Measurements from ENCODE around the gene CEP112. TPM values are rescaled to one million over a fixed set of nuclear protein-coding genes. Genes with fewer than 3 reads are reported as not detected.
"Not testable (repeated sequence)": the region's sequence is repeated elsewhere in the genome, so short reads cannot be mapped to it uniquely, and the experiment has no call there.

Gene CEP112
- polyA plus RNA-seq, 4 donors: 12.5 to 17.6 (median 15.9) TPM

DNA sequence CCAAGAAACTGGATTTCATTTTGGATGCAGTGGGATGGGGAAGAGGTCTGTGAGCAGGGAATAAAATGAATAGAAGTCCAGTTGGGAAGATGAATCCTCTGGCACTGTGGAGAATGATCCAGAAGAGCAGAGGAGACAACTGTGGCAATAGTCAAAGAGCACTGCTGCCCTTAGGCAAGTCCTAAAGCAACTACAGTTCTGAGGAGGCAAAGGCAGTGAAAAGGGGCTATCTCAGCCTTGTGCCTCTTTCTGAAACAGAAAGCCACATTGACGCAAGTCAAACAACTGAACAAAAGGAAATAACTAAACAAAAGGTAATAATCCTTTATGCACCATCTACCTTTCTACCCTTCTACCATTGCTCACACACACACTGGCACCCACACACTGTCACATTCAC lies 392.5 kb downstream of the CEP112 start:
- DNase-seq (ENCODE audit: low read depth in 4 of 4, low spot score in 3 of 4): no peak

DNA sequence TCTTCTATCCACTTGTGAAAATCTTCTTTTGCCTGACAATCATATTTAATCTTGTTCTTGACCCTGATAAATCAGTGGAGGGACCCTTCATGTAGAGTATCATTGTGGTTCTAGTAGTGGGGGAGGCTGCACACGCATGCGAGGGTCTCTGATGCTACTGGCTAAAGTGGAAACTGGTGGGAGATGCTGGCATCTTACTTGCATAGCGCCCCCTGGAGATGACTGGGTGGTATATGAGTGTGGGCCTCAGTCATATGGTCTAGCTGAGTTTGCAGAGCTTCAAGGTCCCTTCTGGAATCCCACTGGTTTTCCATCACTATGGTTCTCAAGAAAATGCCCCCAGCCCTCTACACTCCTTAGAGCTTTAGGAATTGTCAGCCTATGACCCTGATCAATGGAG lies 394.1 kb downstream of the CEP112 start:
- DNase-seq (ENCODE audit: low read depth in 4 of 4, low spot score in 3 of 4): no peak

- no peak for DNase-seq (ENCODE audit: low read depth in 4 of 4, low spot score in 3 of 4)
These were observed 394.8 kb downstream of the CEP112 start for GRCh38 chr17:65797101-65797500.

- no peak for DNase-seq (ENCODE audit: low read depth in 4 of 4, low spot score in 3 of 4)
These were observed 397.4 kb downstream of the CEP112 start for GRCh38 chr17:65794572-65794971.

GRCh38 chr17:65790241-65790640 lies 401.7 kb downstream of the CEP112 start:
- no peak for DNase-seq (ENCODE audit: low read depth in 4 of 4, low spot score in 3 of 4)

- no peak for DNase-seq (ENCODE audit: low read depth in 4 of 4, low spot score in 3 of 4)
These were observed 404.4 kb downstream of the CEP112 start for GRCh38 chr17:65787503-65787902.

- no peak for DNase-seq (ENCODE audit: low read depth in 4 of 4, low spot score in 3 of 4)
These were observed 405.5 kb downstream of the CEP112 start for GRCh38 chr17:65786479-65786878.

DNA sequence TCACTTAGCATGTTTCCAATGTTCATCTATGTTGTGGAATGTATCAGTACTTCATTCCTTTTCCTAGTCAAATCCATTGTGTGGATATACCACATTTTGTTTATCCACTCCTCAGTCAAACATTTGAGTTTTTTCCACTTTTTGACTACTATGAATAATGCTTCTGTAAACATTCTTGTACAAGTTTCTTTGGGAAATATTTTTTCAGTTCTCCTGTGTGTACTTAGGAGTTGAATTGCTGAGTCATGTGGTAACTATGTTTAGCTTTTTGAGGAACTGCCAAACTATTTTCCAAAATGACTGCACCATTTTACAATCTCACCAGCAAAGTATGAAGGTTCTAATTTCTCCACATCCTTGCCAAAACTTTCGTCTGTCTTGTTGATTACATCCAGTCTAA lies 406.8 kb downstream of the CEP112 start:
- DNase-seq (ENCODE audit: low read depth in 4 of 4, low spot score in 3 of 4): no peak

DNA sequence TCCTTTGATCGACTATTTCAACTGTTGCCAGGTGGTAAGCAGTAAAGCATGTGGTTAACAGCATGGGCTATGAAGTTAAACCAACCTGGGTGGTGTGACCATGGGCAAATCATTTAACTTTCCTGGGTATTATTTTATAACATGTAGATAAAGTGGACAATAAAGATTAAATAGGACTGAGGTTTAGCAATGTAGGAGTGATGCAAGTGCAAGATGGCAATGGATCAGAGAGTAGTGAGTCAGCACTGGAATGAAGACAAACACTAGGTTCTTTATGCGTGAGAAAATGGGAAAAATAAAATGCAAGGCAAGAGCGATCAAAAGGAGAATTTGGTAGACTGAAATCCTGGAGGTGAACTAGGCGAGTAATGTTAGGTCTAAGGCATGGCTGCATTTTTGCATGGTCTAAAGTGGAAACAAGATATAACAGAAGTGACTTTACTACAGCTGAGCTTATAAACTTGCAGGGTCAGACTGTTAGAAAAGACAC lies 408.0 kb downstream of the CEP112 start:
- no peak for DNase-seq (ENCODE audit: low read depth in 4 of 4, low spot score in 3 of 4)

DNA sequence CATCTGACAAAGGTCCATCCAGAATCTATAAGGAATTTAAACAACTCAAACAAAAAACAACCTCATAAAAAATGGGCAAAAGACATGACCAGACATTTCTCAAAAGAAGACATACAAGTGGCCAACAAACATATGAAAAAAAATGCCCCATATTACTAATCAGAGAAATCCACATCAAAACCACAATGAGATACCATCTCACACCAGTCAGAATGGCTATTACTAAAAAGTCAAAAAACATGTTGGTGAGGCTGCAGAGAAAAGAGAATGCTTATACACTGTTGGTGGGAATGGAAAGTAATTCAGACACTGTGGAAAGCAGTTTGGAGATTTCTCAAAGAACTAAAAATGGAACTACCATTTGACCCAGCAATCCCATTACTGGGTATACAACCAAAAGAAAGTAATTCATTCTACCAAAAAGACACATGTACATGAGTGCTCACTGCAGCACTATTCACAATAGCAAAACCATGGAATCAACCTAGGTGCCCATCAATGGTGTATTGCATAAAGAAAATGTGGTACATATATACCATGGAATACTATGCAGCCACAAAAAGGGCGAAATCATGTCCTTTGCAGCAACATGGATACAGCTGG lies 409.7 kb downstream of the CEP112 start:
- DNase-seq (ENCODE audit: low read depth in 4 of 4, low spot score in 3 of 4): not testable (repeated sequence)

DNA sequence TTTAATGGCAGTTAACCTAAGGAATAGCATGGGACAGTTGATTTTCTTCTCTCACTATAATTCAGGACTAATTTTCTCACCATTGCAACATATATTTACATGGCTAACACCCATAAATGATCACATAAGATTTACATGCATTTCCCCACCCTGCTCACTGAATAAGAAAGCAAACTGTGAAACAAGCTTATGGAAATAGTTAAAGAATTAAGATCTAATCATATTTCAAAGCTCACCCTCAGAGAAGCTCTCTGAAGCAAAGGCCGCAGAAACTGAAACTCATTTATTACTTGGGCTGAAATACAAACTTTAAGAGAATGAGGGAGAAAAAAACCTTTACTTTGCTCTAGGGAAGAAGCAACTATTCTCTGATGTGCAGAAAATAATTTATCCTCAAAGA lies 411.8 kb downstream of the CEP112 start:
- DNase-seq (ENCODE audit: low read depth in 4 of 4, low spot score in 3 of 4): no peak

- DNase-seq (ENCODE audit: low read depth in 4 of 4, low spot score in 3 of 4): no peak
These were observed 415.0 kb downstream of the CEP112 start for GRCh38 chr17:65776890-65777289.

GRCh38 chr17:65774787-65775186 lies 417.1 kb downstream of the CEP112 start:
- peak in 1 of 4 donors; percentile 10 for DNase-seq (ENCODE audit: low read depth in 4 of 4, low spot score in 3 of 4)

DNA sequence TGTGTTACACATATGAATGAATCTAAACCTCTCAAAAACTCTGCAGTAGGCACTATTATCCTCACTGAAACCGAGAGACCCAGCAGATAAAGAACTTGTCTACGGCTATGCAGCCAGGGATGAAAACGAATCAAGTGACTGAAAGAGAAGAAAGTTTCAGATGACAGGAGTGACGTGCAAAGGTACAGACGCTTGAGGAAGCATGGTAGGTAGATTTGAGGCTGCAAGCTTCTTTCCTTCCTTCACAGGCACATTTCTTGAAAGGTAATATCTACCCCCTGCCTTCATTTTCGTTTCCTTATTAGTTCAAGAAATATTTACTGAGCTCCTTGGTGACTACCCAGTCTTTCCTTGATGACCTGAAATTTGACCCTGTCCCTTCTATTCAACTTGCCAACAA lies 418.9 kb downstream of the CEP112 start:
- no peak for DNase-seq (ENCODE audit: low read depth in 4 of 4, low spot score in 3 of 4)

- DNase-seq (ENCODE audit: low read depth in 4 of 4, low spot score in 3 of 4): no peak
These were observed 420.2 kb downstream of the CEP112 start for GRCh38 chr17:65771704-65772103.

DNA sequence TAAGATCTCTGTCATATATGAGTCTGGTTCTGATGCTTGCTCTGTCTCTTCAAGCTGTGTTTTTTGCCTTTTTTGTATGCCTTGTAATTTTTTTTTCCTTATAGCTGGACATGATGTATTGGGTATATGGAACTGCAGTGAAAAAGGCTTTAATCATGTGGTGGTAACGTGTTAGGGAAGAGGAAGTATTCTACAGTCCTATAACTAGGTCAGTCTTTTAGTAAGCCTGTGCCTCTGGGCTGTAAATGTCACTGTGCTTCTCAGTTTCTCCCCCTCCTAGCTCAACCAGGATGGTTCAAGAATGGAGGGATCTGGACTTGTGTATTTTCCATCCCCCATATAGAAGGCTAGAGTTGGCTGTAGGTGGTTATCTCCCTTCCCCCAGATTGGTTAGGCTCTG lies 428.1 kb downstream of the CEP112 start:
- no peak for DNase-seq (ENCODE audit: low read depth in 4 of 4, low spot score in 3 of 4)

GRCh38 chr17:65762973-65763372 lies 429.0 kb downstream of the CEP112 start:
- DNase-seq (ENCODE audit: low read depth in 4 of 4, low spot score in 3 of 4): no peak

DNA sequence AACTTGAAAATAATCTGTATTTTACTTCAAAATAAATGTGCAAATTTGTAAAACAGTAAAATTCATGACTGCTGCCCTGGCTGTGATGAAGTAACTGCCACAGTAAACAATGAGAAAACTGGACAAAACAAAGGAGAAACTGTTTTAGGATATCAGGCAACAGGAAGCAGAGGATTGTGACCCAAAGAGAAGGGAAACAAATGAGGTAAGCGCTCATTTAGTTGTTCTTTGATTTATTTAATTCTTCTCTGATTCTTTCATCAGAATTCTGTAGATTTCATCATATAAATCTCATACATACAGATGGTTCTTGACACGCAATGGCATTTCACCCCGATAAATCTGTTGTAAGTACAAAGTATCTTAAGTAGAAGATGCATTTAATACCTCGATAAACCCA lies 432.4 kb downstream of the CEP112 start:
- no peak for DNase-seq (ENCODE audit: low read depth in 4 of 4, low spot score in 3 of 4)

- no peak for DNase-seq (ENCODE audit: low read depth in 4 of 4, low spot score in 3 of 4)
These were observed 435.2 kb downstream of the CEP112 start for GRCh38 chr17:65756760-65757159.

DNA sequence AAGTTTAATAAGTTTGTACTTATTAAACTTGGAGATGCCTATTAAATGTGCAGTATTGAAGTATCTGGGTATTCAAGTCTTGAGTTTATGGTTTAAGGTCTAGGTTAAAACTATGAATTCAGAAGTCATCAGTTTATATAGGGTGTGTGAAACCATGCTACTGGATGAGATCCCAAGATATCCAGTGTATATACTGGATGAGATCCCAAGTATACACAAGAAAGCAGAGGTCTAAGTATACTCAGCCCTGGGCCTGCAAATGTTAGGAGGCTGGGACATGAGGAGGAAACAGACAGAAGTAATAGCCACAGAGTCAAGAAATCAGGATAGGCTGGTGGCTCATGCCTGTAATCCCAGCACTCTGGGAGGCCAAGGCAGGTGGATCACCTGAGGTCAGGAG lies 436.1 kb downstream of the CEP112 start:
- DNase-seq (ENCODE audit: low read depth in 4 of 4, low spot score in 3 of 4): no peak

DNA sequence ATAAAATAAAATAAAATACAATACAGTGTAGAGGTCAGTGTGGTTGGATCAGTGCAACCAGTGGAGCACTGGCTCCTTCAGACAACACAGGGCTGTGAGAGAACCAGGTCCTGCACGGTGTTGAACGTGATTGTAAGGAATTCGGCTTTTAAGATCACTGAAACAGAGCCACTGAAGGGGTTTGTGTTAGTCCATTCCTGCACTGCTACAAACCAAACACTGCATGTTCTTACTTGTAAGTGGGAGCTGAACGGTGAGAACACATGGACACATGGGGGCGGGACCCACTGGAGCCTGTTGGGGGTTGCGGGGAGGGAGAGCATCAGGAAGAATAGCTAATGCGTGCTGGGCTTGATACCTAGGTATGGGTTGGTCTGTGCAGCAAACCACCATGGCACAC lies 437.3 kb downstream of the CEP112 start:
- DNase-seq (ENCODE audit: low read depth in 4 of 4, low spot score in 3 of 4): no peak

GRCh38 chr17:65754081-65754480 lies 437.9 kb downstream of the CEP112 start:
- no peak for DNase-seq (ENCODE audit: low read depth in 4 of 4, low spot score in 3 of 4)

DNA sequence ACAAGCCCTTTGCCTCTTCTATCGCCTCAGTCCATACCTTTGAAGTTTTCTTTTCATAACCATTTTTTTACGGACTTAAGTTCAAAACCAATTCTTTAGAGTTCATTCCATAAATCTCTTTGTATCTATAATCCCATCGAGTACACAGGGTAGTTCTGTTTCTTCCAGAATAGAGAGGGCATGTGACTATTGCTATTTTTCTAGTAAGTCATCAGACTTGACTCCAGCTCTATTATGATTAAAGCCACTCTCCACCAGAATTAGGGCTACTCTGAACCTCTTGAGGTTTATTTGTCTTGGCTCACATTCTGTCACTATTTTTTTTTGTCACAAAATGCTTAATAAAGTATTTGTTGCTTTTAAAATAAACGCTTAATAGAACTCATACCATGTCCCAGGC lies 438.6 kb downstream of the CEP112 start:
- no peak for DNase-seq (ENCODE audit: low read depth in 4 of 4, low spot score in 3 of 4)
